ENCODE measurements around the gene GUCA1A. TPM values are rescaled to one million over a fixed set of nuclear protein-coding genes. Genes with fewer than 3 reads are reported as not detected.

Gene GUCA1A
- total and polyA plus RNA-seq, 4 donors: 0.02 to 0.04 TPM; not detected in 2

DNA sequence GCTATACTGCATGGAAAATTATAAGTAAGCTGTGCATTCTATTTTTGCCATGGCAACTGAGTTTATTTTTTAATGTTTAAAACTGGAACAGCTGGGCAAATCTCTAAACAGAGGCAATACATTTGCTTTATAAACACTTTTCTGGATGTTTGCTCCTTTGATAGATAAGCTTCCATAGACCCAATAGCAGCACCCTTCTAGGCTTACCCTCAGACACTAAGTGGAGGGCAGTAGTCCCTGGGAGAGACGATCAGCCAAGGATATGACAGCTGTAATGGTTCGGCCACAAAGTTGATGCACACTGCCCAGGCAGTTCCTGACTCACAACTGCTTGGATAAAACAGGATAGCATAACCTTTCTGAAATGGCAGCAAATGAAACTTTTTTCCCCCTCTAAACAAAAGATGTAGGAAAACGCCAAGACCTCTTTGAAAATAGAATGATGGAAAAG, 53.0 kb downstream of the GUCA1A start:
- Histone ChIP-seq H3K9ac (ENCODE audit: insufficient read depth in 1 of 2, low read length in 2 of 2) (peak overlapping the region in 1 of 2 donors; percentile 63), H3K27me3 (ENCODE audit: control insufficient read depth in 3 of 3, insufficient read depth in 3 of 3, low read length in 2 of 3) (no peaks in the 10 kb centered on the region), H3K4me1 (ENCODE audit: control insufficient read depth in 5 of 5, insufficient read depth in 5 of 5, low read length in 5 of 5) (peaks cover 0 to 42% (median 10%) of the 10 kb centered on the region in 5 donors), H3K4me3 (no peak overlapping the region), H3K36me3 (ENCODE audit: control insufficient read depth in 4 of 4, insufficient read depth in 4 of 4, low read length in 4 of 4) (peaks cover 0 to 18% (median 5%) of the 10 kb centered on the region in 4 donors), H3K27ac (ENCODE audit: low read depth in 1 of 2, low read length in 1 of 2) (no peak overlapping the region), H3K9me3 (ENCODE audit: control insufficient read depth in 4 of 4, insufficient read depth in 3 of 4, low read length in 3 of 4) (no peaks in the 10 kb centered on the region)
- DNase-seq (peak; percentile 66 to 93 (median 82)), ATAC-seq (ENCODE audit: insufficient read depth, low FRiP score) (no peak)
- WGBS, 2 donors: 60 to 70% methylated on average over 3 of the region's 3 CpGs
- TF ChIP-seq, protein P1, sequence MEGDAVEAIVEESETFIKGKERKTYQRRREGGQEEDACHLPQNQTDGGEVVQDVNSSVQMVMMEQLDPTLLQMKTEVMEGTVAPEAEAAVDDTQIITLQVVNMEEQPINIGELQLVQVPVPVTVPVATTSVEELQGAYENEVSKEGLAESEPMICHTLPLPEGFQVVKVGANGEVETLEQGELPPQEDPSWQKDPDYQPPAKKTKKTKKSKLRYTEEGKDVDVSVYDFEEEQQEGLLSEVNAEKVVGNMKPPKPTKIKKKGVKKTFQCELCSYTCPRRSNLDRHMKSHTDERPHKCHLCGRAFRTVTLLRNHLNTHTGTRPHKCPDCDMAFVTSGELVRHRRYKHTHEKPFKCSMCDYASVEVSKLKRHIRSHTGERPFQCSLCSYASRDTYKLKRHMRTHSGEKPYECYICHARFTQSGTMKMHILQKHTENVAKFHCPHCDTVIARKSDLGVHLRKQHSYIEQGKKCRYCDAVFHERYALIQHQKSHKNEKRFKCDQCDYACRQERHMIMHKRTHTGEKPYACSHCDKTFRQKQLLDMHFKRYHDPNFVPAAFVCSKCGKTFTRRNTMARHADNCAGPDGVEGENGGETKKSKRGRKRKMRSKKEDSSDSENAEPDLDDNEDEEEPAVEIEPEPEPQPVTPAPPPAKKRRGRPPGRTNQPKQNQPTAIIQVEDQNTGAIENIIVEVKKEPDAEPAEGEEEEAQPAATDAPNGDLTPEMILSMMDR (IDR thresholded peaks at IDR 0.05; ENCODE audit: control extremely low read depth, extremely low read depth): no peak

DNA sequence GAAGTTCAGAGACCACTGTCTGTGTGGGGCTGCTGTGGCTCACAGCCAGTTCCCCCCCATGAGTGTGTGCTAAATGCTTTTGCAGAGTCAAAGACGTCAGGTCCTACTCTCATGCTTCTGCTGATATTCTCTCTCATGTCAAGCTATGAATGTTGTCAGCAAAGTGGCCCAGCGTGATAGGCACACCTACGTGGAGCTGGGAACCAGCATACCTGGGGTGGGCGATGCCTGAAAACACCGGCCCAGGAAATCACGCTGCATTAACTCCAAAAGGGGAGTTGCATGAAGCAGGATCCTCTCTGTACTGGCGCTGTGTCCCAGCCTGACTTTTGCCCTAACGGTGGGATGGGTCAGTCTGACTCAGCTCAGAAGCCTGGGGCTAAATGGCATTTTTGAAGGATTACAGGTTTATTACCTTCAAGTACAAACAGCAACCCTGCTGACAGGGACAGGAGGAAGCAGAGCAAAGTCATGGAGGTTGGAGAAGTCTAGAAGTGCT, 53.5 kb downstream of the GUCA1A start:
- Histone ChIP-seq H3K9me3 (ENCODE audit: control insufficient read depth in 4 of 4, insufficient read depth in 3 of 4, low read length in 3 of 4) (no peaks in the 10 kb centered on the region), H3K4me3 (no peak overlapping the region), H3K4me1 (ENCODE audit: control insufficient read depth in 5 of 5, insufficient read depth in 5 of 5, low read length in 5 of 5) (peaks cover 0 to 42% (median 10%) of the 10 kb centered on the region in 5 donors), H3K27ac (ENCODE audit: low read depth in 1 of 2, low read length in 1 of 2) (peak overlapping the region in 1 of 2 donors; percentile 13), H3K9ac (ENCODE audit: insufficient read depth in 1 of 2, low read length in 2 of 2) (peak overlapping the region in 1 of 2 donors; percentile 63), H3K36me3 (ENCODE audit: control insufficient read depth in 4 of 4, insufficient read depth in 4 of 4, low read length in 4 of 4) (peaks cover 0 to 18% (median 5%) of the 10 kb centered on the region in 4 donors), H3K27me3 (ENCODE audit: control insufficient read depth in 3 of 3, insufficient read depth in 3 of 3, low read length in 2 of 3) (no peaks in the 10 kb centered on the region)
- peak; percentile 32 for ATAC-seq (ENCODE audit: insufficient read depth, low FRiP score)
- TF ChIP-seq, protein P1 (IDR thresholded peaks at IDR 0.05; ENCODE audit: control extremely low read depth, extremely low read depth): no peak
- peak in 2 of 3 donors; percentile 29 to 38 for DNase-seq
- 67 to 80% methylated on average over 8 of the region's 8 CpGs for WGBS, 2 donors

DNA sequence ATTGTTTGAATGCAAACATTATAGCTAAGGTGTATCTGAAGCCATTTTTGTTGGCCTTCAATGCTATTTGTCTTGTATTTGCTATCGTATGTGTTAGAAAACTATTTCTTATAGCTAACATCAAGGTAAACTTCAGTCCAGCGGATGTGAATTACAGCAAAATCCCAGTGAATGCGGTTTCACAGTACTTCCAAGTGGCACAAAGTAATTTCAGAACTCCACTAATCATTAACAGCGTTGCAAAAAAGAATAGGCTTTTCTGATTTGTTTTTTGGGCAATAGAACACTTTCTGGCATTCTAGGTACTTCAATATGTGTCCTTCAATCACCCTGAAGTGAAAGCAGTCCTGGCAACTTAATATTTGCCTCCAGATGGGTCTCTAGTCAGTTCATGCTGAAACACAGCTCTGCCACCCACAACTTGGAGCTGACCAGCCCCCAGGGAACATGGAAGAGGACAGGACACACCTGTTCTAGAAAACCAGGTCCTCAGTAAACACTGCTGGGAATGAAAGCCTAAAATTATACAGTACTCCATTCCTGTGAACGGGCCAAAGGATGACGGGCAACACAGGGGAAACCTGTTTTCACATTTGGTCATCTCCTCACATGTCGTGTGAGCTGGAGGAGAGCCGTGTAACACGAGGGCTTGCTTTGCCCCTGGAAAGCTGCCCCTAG, 54.1 kb downstream of the GUCA1A start:
- Histone ChIP-seq H3K9ac (ENCODE audit: insufficient read depth in 1 of 2, low read length in 2 of 2) (peak overlapping the region in 1 of 2 donors; percentile 63), H3K27me3 (ENCODE audit: control insufficient read depth in 3 of 3, insufficient read depth in 3 of 3, low read length in 2 of 3) (no peaks in the 10 kb centered on the region), H3K27ac (ENCODE audit: low read depth in 1 of 2, low read length in 1 of 2) (peak overlapping the region in 1 of 2 donors; percentile 66), H3K4me1 (ENCODE audit: control insufficient read depth in 5 of 5, insufficient read depth in 5 of 5, low read length in 5 of 5) (peaks cover 0 to 42% (median 10%) of the 10 kb centered on the region in 5 donors), H3K4me3 (no peak overlapping the region), H3K36me3 (ENCODE audit: control insufficient read depth in 4 of 4, insufficient read depth in 4 of 4, low read length in 4 of 4) (peaks cover 0 to 18% (median 5%) of the 10 kb centered on the region in 4 donors), H3K9me3 (ENCODE audit: control insufficient read depth in 4 of 4, insufficient read depth in 3 of 4, low read length in 3 of 4) (no peaks in the 10 kb centered on the region)
- WGBS, 2 donors: 77 to 84% methylated on average over 9 of the region's 9 CpGs
- DNase-seq (peak in 1 of 3 donors; percentile 40), ATAC-seq (ENCODE audit: insufficient read depth, low FRiP score) (no peak)
- TF ChIP-seq, protein P1 (IDR thresholded peaks at IDR 0.05; ENCODE audit: control extremely low read depth, extremely low read depth): no peak

All from lung (tissue), 12 donors.